Gastrocnemius medialis (tissue), 4 donors: ENCODE results near the gene CXXC4. TPM values are rescaled to one million over a fixed set of nuclear protein-coding genes. Genes with fewer than 3 reads are reported as not detected.

Source experiments
- ATAC-seq, 2 donors: fragments of 150-250 bp; one replicate each; pipeline ENCODE4 v1.9.1; 2016
- DNase-seq, 2 donors: peaks; one replicate each; pipeline ENCODE4 v3.0.0-alpha.2; 2019
- H3K27ac ChIP-seq, 4 donors: fragments of 200-600 bp; sonication (generic); 1 replicate in 1 of 4; 2 replicates in 3 of 4; pipeline ENCODE4 v1.5.1; 2016 to 2018; ENCODE audit warnings: mild to moderate bottlenecking in 2 of 4, moderate library complexity in 1 of 4
- H3K27me3 ChIP-seq, 3 donors: fragments of 200-600 bp; sonication (generic) in 2 of 3; 1 replicate in 1 of 3; 2 replicates in 2 of 3; pipeline versions ENCODE4 v1.5.1 to v1.6.0; 2016 to 2019; ENCODE audit warnings: mild to moderate bottlenecking in 1 of 3, moderate library complexity in 1 of 3
- H3K36me3 ChIP-seq, 2 donors: fragments of 200-600 bp; sonication (generic) in 1 of 2; one replicate each; pipeline ENCODE4 v1.5.1; 2017 to 2018
- H3K4me1 ChIP-seq, 2 donors: fragments of 200-600 bp; sonication (generic) in 1 of 2; one replicate each; pipeline ENCODE4 v1.5.1; 2016 to 2017; ENCODE audit warnings: mild to moderate bottlenecking in 2 of 2
- H3K4me3 ChIP-seq, 4 donors: fragments of 200-600 bp; sonication (generic) in 3 of 4; 1 replicate in 1 of 4; 2 replicates in 3 of 4; pipeline ENCODE4 v1.5.1; 2016 to 2019; ENCODE audit warnings: mild to moderate bottlenecking in 2 of 4
- H3K9me3 ChIP-seq, 3 donors: fragments of 200-600 bp; sonication (generic) in 2 of 3; 1 replicate in 1 of 3; 2 replicates in 2 of 3; pipeline ENCODE4 v1.5.1; 2016 to 2019
- CTCF ChIP-seq, 5 experiments: fragments of 450-650 bp in 3 of 5; fragments of 200-600 bp in 2 of 5; sonication (generic) in 2 of 5; IDR thresholded peaks in 4 of 5; conservative IDR thresholded peaks in 1 of 5; 1 replicate in 4 of 5; 2 replicates in 1 of 5; pipeline ENCODE4 v1.5.1; 2016 to 2019; ENCODE audit warnings: antibody characterized with exemption in 5 of 5, mild to moderate bottlenecking in 3 of 5, moderate library complexity in 3 of 5
- POLR2A ChIP-seq, 2 donors: fragments of 450-650 bp; IDR thresholded peaks; one replicate each; pipeline ENCODE4 v1.6.1; 2017; ENCODE audit warnings: antibody characterized with exemption in 2 of 2, mild to moderate bottlenecking in 2 of 2, moderate library complexity in 2 of 2
- in situ Hi-C, 4 donors: fragments of 200-750 bp; cut with MboI; loops; one replicate each; pipeline versions ENCODE4 v1.15.0 to v1.8.0; 2017; ENCODE audit warnings: low sequenced_read_pairs in 4 of 4
- intact Hi-C: fragments of 100-400 bp; cut with DNase I; formaldehyde crosslinking; loops from one replicate; pipeline ENCODE4 v1.15.1; 2023; ENCODE audit warnings: low total_unique reads
- total RNA-seq, 4 donors: library from RNA; depleted of rRNA; stranded (reverse); fragments of >200 nt; gene quantifications; one replicate each; pipeline versions ENCODE4 v1.1.0 to v1.2.3, GENCODE V29; 2016

CXXC4 gene
- total RNA-seq, 4 donors from 2014 or later: 0.17 to 0.36 (median 0.24) TPM; not detected in 1

DNA sequence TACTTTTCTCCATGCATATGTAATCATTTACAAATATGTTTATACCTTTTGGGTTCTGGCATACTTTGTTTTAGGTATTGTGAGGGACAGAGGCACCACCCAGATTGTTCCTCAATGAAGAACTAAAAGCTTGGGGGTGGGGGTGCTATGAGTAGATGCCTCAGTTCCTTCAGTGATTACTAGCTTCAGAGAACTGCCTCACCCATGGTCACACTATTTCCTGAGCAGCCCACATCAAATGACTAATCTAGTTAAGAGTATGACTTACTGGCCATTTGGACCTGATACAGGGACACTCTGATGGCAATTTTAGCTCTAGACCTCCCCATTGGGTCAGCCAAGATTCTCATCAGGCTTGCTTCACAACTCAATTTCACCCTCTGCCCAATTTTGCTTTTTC, 22.2 kb upstream of the CXXC4 start:
- intact Hi-C loops (no loop called here), in situ Hi-C loops (no loop called here)
- TF ChIP-seq CTCF (IDR thresholded peaks at IDR 0.05 in 4 of 5, conservative IDR thresholded peaks at IDR 0.05 in 1 of 5): no peak
- TF ChIP-seq POLR2A (IDR thresholded peaks at IDR 0.05): no peak
- Histone ChIP-seq H3K36me3 (no peaks in the 10 kb centered on the region), H3K4me1 (no peaks in the 10 kb centered on the region), H3K4me3 (no peak overlapping the region), H3K9me3 (no peaks in the 10 kb centered on the region), H3K27me3 (no peaks in the 10 kb centered on the region), H3K27ac (no peak overlapping the region)
- DNase-seq: no peak
- ATAC-seq: no peak

GRCh38 chr4:104508224-104508623, 13.5 kb upstream of the CXXC4 start:
- no peaks in the 10 kb centered on the region for H3K36me3 ChIP-seq
- H3K4me1 ChIP-seq: no peaks in the 10 kb centered on the region
- no peak overlapping the region for H3K27ac ChIP-seq
- DNase-seq: no peak
- no peaks in the 10 kb centered on the region for H3K27me3 ChIP-seq
- intact Hi-C loops: no loop called here
- no peaks in the 10 kb centered on the region for H3K9me3 ChIP-seq
- no peak for TF ChIP-seq POLR2A (IDR thresholded peaks at IDR 0.05)
- TF ChIP-seq CTCF (IDR thresholded peaks at IDR 0.05 in 4 of 5, conservative IDR thresholded peaks at IDR 0.05 in 1 of 5): no peak
- no peak for ATAC-seq
- in situ Hi-C loops: no loop called here
- no peak overlapping the region for H3K4me3 ChIP-seq

GRCh38 chr4:104507112-104507511, 12.4 kb upstream of the CXXC4 start:
- Histone ChIP-seq H3K4me1 (no peaks in the 10 kb centered on the region), H3K27ac (no peak overlapping the region), H3K36me3 (no peaks in the 10 kb centered on the region), H3K27me3 (no peaks in the 10 kb centered on the region), H3K4me3 (no peak overlapping the region), H3K9me3 (no peaks in the 10 kb centered on the region)
- in situ Hi-C loops: no loop called here
- no peak for DNase-seq
- intact Hi-C loops: no loop called here
- ATAC-seq: no peak
- TF ChIP-seq POLR2A (IDR thresholded peaks at IDR 0.05) (no peak), CTCF (IDR thresholded peaks at IDR 0.05 in 4 of 5, conservative IDR thresholded peaks at IDR 0.05 in 1 of 5) (no peak)

- Histone ChIP-seq H3K27ac (no peak overlapping the region), H3K4me1 (no peaks in the 10 kb centered on the region), H3K36me3 (no peaks in the 10 kb centered on the region), H3K4me3 (no peak overlapping the region), H3K9me3 (no peaks in the 10 kb centered on the region), H3K27me3 (no peaks in the 10 kb centered on the region)
- in situ Hi-C loops: no loop called here
- intact Hi-C loops: no loop called here
- TF ChIP-seq CTCF (IDR thresholded peaks at IDR 0.05 in 4 of 5, conservative IDR thresholded peaks at IDR 0.05 in 1 of 5): no peak
- ATAC-seq (no peak), DNase-seq (no peak)
Measured at GRCh38 chr4:104504536-104504935, 9.8 kb upstream of the CXXC4 start.

GRCh38 chr4:104502471-104502870, 7.8 kb upstream of the CXXC4 start:
- Histone ChIP-seq H3K4me1 (no peaks in the 10 kb centered on the region), H3K27me3 (peaks cover 0 to 9% (median 3%) of the 10 kb centered on the region in 3 donors), H3K9me3 (no peaks in the 10 kb centered on the region), H3K27ac (no peak overlapping the region), H3K4me3 (no peak overlapping the region), H3K36me3 (no peaks in the 10 kb centered on the region)
- ATAC-seq (no peak), DNase-seq (no peak)
- intact Hi-C loops (no loop called here), in situ Hi-C loops (no loop called here)
- TF ChIP-seq CTCF (IDR thresholded peaks at IDR 0.05 in 4 of 5, conservative IDR thresholded peaks at IDR 0.05 in 1 of 5) (no peak), POLR2A (IDR thresholded peaks at IDR 0.05) (no peak)
